HG03196 (cell line): ENCODE measurements around the gene MFN2.

Experiments
- ATAC-seq: cut with Tn5 transposase; IDR thresholded peaks from one replicate; pipeline ENCODE4 v1.9.1; 2021; ENCODE audit not compliant: unreplicated experiment

Gene MFN2

GRCh38 chr1:12046749-12047119, 66.5 kb downstream of the MFN2 start:
- ATAC-seq, result no peak

GRCh38 chr1:12047120-12047876, 67.1 kb downstream of the MFN2 start:
- ATAC-seq, result no peak

- ATAC-seq, result no peak
Observed at GRCh38 chr1:12048372-12048771, 68.1 kb downstream of the MFN2 start.

- ATAC-seq, result no peak
Observed at GRCh38 chr1:12049616-12050015, 69.4 kb downstream of the MFN2 start.

GRCh38 chr1:12051361-12051760, 71.1 kb downstream of the MFN2 start:
- no peak for ATAC-seq

- ATAC-seq, result peak; percentile 70
Observed at GRCh38 chr1:12052008-12052573, 71.8 kb downstream of the MFN2 start.

GRCh38 chr1:12052997-12053686, 72.9 kb downstream of the MFN2 start:
- ATAC-seq, result no peak

GRCh38 chr1:12053752-12054548, 73.7 kb downstream of the MFN2 start:
- ATAC-seq, result no peak

- ATAC-seq, result no peak
Observed at GRCh38 chr1:12055259-12055658, 75.0 kb downstream of the MFN2 start.

- no peak for ATAC-seq
Observed at GRCh38 chr1:12056331-12056841, 76.1 kb downstream of the MFN2 start.

- ATAC-seq, result no peak
Observed at GRCh38 chr1:12057382-12057781, 77.1 kb downstream of the MFN2 start.

- no peak for ATAC-seq
Observed at GRCh38 chr1:12057940-12058687, 77.9 kb downstream of the MFN2 start.

GRCh38 chr1:12059226-12059625, 79.0 kb downstream of the MFN2 start:
- ATAC-seq, result no peak

- peak; percentile 40 for ATAC-seq
Observed at GRCh38 chr1:12059722-12060464, 79.6 kb downstream of the MFN2 start.

GRCh38 chr1:12060500-12060899, 80.3 kb downstream of the MFN2 start:
- ATAC-seq, result no peak
